ENCODE measurements around the gene ATXN7L1. TPM values are rescaled to one million over a fixed set of nuclear protein-coding genes. Genes with fewer than 3 reads are reported as not detected.

Gene ATXN7L1
- total and polyA plus RNA-seq, 2 of the 13 experiments (the other 11 are each of a cell fraction or from before 2014, with no cell fraction given), result 4.1 to 7.8 TPM

- H3K36me3 ChIP-seq (replicated peaks in 1 of 2; ENCODE audit: control insufficient read depth in 1 of 2, insufficient read depth in 2 of 2, low read length in 2 of 2), result no peaks in the 10 kb centered on the region; a peak in 1 of 5 replicates
- no peak overlapping the region for H3K27ac ChIP-seq (ENCODE audit: extremely low read length, insufficient read depth, low read length)
- no peaks in the 10 kb centered on the region for H3K79me2 ChIP-seq (ENCODE audit: insufficient read depth, low read length)
- no peaks in the 10 kb centered on the region for H3K27me3 ChIP-seq (ENCODE audit: control insufficient read depth in 1 of 2, insufficient read depth in 2 of 2, low read length in 2 of 2)
- no peak for FAIRE-seq
- ChIA-PET CTCF (ENCODE audit: low intra/inter-chr PET ratio, low total read pairs) (no interaction called here), POLR2A (no interaction called here)
- intact Hi-C loops (cut with micrococcal nuclease; ENCODE audit: unreplicated experiment), result no loop called here
- 92% methylated on average over 5 of the region's 5 CpGs for WGBS (ENCODE audit: low lambda C conversion rate)
- H3K9ac ChIP-seq (ENCODE audit: insufficient read depth, low read depth, low read length), result no peak overlapping the region
- H3K4me3 ChIP-seq (replicated peaks in 1 of 3; ENCODE audit: insufficient read depth in 1 of 3, low read depth in 2 of 3, low read length in 3 of 3), result no peak overlapping the region
- peaks cover 24% of the 10 kb centered on the region for H3K4me1 ChIP-seq (ENCODE audit: insufficient read depth, low read length)
- no peak overlapping the region for H3K4me2 ChIP-seq (ENCODE audit: low read depth, low read length)
- no peaks in the 10 kb centered on the region for H4K20me1 ChIP-seq (ENCODE audit: insufficient read depth, low read length)
- in situ Hi-C loops (cut with HindIII; ENCODE audit: extremely low pct_ligation_motif_present, low pct_unique_long_range_greater_than_20kb), result no loop called here
- no peak overlapping the region for H2AFZ ChIP-seq (ENCODE audit: low read length)
- ATAC-seq, result no peak
- H3K9me3 ChIP-seq (ENCODE audit: low read length), result no peaks in the 10 kb centered on the region
- DNase-seq (ENCODE audit: low spot score), result no peak
- no TSS peak for BruUV-seq (replicated peaks)
- TF ChIP-seq MBNL3 (CRISPR knock-in tag; conservative IDR thresholded peaks at IDR 0.05), result no peak
- TF ChIP-seq SMAD9 (CRISPR knock-in tag; IDR thresholded peaks at IDR 0.05), result no peak
- TF ChIP-seq ZNF460 (CRISPR knock-in tag; IDR thresholded peaks at IDR 0.05; ENCODE audit: borderline replicate concordance), result no peak
- TF ChIP-seq RFX1 (IDR thresholded peaks at IDR 0.05), result no peak
- no peak for TF ChIP-seq KAT8 (CRISPR knock-in tag; IDR thresholded peaks at IDR 0.05)
- no peak for TF ChIP-seq KLF11 (CRISPR knock-in tag; IDR thresholded peaks at IDR 0.05)
- no peak for TF ChIP-seq THYN1 (CRISPR knock-in tag; IDR thresholded peaks at IDR 0.05; ENCODE audit: borderline replicate concordance, low read depth)
- TF ChIP-seq NCOA1 (CRISPR knock-in tag; IDR thresholded peaks at IDR 0.05), result no peak
- no peak for TF ChIP-seq ZNF18 (CRISPR knock-in tag; IDR thresholded peaks at IDR 0.05; ENCODE audit: insufficient replicate concordance)
- no peak for TF ChIP-seq JUN (CRISPR knock-in tag; IDR thresholded peaks at IDR 0.05)
- TF ChIP-seq SMC3 (IDR thresholded peaks at IDR 0.05; ENCODE audit: low read length), result no peak
- no peak for TF ChIP-seq REPIN1 (CRISPR knock-in tag; IDR thresholded peaks at IDR 0.05; ENCODE audit: borderline replicate concordance, low read depth)
- no peak for TF ChIP-seq PRDM4 (CRISPR knock-in tag; IDR thresholded peaks at IDR 0.05; ENCODE audit: borderline replicate concordance)
- no peak for TF ChIP-seq ZNF704 (CRISPR knock-in tag; IDR thresholded peaks at IDR 0.05; ENCODE audit: borderline replicate concordance)
- TF ChIP-seq ADNP (CRISPR knock-in tag; IDR thresholded peaks at IDR 0.05), result no peak
- no peak for TF ChIP-seq GRHL1 (CRISPR knock-in tag; conservative IDR thresholded peaks at IDR 0.05)
- TF ChIP-seq NCOA2 (CRISPR knock-in tag; IDR thresholded peaks at IDR 0.05), result no peak
- TF ChIP-seq TFE3 (CRISPR knock-in tag; IDR thresholded peaks at IDR 0.05), result no peak
These were observed 15.2 kb downstream of the ATXN7L1 start for GRCh38 chr7:105861224-105861623.
